ENCODE data around the gene TUBGCP4. TPM values are rescaled to one million over a fixed set of nuclear protein-coding genes. Genes with fewer than 3 reads are reported as not detected.
A peak's percentile ranks its signal among the peaks of the same experiment; 100 is the strongest.

TUBGCP4 gene
- total and polyA plus RNA-seq, 9 of the 15 experiments (the other 6 are each of a cell fraction or from before 2014, with no cell fraction given), result 10.7 to 50.2 (median 29.6) TPM

DNA sequence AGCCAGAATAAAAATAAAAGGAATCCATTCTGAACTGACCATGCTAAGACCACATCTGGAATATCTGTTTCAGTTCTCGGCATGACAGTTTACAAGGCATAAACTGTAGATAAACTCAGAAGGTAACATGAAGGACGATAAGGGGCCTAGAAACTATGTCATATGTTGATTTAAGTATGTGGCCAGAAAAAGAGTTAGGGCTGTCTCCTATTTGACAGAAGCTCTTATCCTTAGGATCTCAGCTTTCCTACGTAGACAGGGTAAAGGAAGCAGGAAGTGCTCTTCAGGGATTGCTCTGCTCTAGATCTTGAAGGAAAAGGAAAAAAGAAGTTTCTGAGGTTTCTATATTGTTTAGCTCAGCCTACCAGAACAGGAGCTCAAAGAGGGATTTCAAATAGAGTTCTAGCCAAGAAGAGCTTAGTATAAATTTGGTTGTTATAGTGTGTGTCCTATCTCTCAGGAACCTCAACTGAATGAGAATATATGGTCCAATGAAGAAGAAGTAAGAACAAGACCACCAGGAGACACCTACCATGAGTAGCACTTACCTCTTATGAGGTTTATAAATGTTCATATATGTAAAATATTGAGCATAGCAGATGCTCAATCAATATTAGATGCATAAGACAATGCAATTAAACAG lies 62.9 kb downstream of the TUBGCP4 start (continued):
- TF ChIP-seq, protein P1, sequence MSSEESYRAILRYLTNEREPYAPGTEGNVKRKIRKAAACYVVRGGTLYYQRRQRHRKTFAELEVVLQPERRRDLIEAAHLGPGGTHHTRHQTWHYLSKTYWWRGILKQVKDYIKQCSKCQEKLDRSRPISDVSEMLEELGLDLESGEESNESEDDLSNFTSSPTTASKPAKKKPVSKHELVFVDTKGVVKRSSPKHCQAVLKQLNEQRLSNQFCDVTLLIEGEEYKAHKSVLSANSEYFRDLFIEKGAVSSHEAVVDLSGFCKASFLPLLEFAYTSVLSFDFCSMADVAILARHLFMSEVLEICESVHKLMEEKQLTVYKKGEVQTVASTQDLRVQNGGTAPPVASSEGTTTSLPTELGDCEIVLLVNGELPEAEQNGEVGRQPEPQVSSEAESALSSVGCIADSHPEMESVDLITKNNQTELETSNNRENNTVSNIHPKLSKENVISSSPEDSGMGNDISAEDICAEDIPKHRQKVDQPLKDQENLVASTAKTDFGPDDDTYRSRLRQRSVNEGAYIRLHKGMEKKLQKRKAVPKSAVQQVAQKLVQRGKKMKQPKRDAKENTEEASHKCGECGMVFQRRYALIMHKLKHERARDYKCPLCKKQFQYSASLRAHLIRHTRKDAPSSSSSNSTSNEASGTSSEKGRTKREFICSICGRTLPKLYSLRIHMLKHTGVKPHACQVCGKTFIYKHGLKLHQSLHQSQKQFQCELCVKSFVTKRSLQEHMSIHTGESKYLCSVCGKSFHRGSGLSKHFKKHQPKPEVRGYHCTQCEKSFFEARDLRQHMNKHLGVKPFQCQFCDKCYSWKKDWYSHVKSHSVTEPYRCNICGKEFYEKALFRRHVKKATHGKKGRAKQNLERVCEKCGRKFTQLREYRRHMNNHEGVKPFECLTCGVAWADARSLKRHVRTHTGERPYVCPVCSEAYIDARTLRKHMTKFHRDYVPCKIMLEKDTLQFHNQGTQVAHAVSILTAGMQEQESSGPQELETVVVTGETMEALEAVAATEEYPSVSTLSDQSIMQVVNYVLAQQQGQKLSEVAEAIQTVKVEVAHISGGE (CRISPR knock-in tag; IDR thresholded peaks at IDR 0.05), result peak in 1 of 3 experiments; percentile 63; a peak in 2 of 6 replicates
- peak; percentile 47 for TF ChIP-seq TAL1 (IDR thresholded peaks at IDR 0.05)
- TF ChIP-seq GTF2A2 (tag; IDR thresholded peaks at IDR 0.05), result no peak
- 0 out of 2 replicates have a peak, but pooled peaks have one; percentile 7 for TF ChIP-seq MTA2 (IDR thresholded peaks at IDR 0.05; ENCODE audit: low read depth)
- peak; percentile 41; the same call in 1 of the 2 replicates for TF ChIP-seq SPI1 (IDR thresholded peaks at IDR 0.05; ENCODE audit: borderline replicate concordance, low read depth, low read length)
- no peak for TF ChIP-seq PYGO2 (tag; IDR thresholded peaks at IDR 0.05)
- TF ChIP-seq CBFA2T2 (conservative IDR thresholded peaks at IDR 0.05), result peak; percentile 35; the same call in 1 of the 2 replicates
- TF ChIP-seq GTF2E2 (tag; IDR thresholded peaks at IDR 0.05), result peak; percentile 53; the same call in 1 of the 2 replicates
- TF ChIP-seq ZNF589 (CRISPR knock-in tag; IDR thresholded peaks at IDR 0.05; ENCODE audit: low read depth), result peak; percentile 78; the same call in 1 of the 2 replicates
- no peak for TF ChIP-seq STAT5A (IDR thresholded peaks at IDR 0.05; ENCODE audit: borderline replicate concordance, low read length)
- TF ChIP-seq, protein P2, sequence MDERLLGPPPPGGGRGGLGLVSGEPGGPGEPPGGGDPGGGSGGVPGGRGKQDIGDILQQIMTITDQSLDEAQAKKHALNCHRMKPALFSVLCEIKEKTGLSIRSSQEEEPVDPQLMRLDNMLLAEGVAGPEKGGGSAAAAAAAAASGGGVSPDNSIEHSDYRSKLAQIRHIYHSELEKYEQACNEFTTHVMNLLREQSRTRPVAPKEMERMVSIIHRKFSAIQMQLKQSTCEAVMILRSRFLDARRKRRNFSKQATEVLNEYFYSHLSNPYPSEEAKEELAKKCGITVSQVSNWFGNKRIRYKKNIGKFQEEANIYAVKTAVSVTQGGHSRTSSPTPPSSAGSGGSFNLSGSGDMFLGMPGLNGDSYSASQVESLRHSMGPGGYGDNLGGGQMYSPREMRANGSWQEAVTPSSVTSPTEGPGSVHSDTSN (CRISPR knock-in tag; IDR thresholded peaks at IDR 0.05; ENCODE audit: low read depth), result no peak
- TF ChIP-seq, protein P2 (tag; conservative IDR thresholded peaks at IDR 0.05; ENCODE audit: low read depth), result peak; percentile 59; the same call in 1 of the 2 replicates
- no peak for TF ChIP-seq TARDBP (IDR thresholded peaks at IDR 0.05)
- TF ChIP-seq, protein P3, sequence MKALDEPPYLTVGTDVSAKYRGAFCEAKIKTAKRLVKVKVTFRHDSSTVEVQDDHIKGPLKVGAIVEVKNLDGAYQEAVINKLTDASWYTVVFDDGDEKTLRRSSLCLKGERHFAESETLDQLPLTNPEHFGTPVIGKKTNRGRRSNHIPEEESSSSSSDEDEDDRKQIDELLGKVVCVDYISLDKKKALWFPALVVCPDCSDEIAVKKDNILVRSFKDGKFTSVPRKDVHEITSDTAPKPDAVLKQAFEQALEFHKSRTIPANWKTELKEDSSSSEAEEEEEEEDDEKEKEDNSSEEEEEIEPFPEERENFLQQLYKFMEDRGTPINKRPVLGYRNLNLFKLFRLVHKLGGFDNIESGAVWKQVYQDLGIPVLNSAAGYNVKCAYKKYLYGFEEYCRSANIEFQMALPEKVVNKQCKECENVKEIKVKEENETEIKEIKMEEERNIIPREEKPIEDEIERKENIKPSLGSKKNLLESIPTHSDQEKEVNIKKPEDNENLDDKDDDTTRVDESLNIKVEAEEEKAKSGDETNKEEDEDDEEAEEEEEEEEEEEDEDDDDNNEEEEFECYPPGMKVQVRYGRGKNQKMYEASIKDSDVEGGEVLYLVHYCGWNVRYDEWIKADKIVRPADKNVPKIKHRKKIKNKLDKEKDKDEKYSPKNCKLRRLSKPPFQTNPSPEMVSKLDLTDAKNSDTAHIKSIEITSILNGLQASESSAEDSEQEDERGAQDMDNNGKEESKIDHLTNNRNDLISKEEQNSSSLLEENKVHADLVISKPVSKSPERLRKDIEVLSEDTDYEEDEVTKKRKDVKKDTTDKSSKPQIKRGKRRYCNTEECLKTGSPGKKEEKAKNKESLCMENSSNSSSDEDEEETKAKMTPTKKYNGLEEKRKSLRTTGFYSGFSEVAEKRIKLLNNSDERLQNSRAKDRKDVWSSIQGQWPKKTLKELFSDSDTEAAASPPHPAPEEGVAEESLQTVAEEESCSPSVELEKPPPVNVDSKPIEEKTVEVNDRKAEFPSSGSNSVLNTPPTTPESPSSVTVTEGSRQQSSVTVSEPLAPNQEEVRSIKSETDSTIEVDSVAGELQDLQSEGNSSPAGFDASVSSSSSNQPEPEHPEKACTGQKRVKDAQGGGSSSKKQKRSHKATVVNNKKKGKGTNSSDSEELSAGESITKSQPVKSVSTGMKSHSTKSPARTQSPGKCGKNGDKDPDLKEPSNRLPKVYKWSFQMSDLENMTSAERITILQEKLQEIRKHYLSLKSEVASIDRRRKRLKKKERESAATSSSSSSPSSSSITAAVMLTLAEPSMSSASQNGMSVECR (CRISPR knock-in tag; IDR thresholded peaks at IDR 0.05), result no peak
- TF ChIP-seq, protein P4, sequence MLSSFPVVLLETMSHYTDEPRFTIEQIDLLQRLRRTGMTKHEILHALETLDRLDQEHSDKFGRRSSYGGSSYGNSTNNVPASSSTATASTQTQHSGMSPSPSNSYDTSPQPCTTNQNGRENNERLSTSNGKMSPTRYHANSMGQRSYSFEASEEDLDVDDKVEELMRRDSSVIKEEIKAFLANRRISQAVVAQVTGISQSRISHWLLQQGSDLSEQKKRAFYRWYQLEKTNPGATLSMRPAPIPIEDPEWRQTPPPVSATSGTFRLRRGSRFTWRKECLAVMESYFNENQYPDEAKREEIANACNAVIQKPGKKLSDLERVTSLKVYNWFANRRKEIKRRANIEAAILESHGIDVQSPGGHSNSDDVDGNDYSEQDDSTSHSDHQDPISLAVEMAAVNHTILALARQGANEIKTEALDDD (IDR thresholded peaks at IDR 0.05), result 0 out of 2 replicates have a peak, but pooled peaks have one; percentile 31
- no peak for TF ChIP-seq ZNF431 (CRISPR knock-in tag; IDR thresholded peaks at IDR 0.05)

Data from K562 (cell line).